Activated CD4-positive, CD25-positive, alpha-beta regulatory T cell treated with anti-CD3 and anti-CD28 coated beads, Interleukin-2, amount 50 U/mL, for 16 hours (primary cell): ENCODE results near the gene MDFI.

Experiments
- DNase-seq: peaks from one replicate; pipeline ENCODE4 v3.0.0-alpha.2; 2020; ENCODE audit warnings: low read depth, low spot score

Gene MDFI

GRCh38 chr6:41638002-41638934, at the start of gene MDFI:
Gene MDFI, plus strand, starts transcription at chr6:41638468. Its CDS starts 282 bp downstream, at chr6:41638750.
- no peak for DNase-seq

- DNase-seq = no peak
These were observed 49.0 kb upstream of the MDFI start for GRCh38 chr6:41589223-41589622.

- no peak for DNase-seq
These were observed 48.3 kb upstream of the MDFI start for GRCh38 chr6:41589636-41590622.

GRCh38 chr6:41591122-41591521, 47.1 kb upstream of the MDFI start:
- DNase-seq = no peak

- peak; percentile 62 for DNase-seq
These were observed 46.3 kb upstream of the MDFI start for GRCh38 chr6:41591859-41592502.

- DNase-seq = no peak
These were observed 44.9 kb upstream of the MDFI start for GRCh38 chr6:41593406-41593805.

- DNase-seq = no peak
These were observed 44.4 kb upstream of the MDFI start for GRCh38 chr6:41593839-41594238.

- DNase-seq = no peak
These were observed 43.9 kb upstream of the MDFI start for GRCh38 chr6:41594326-41594725.

- no peak for DNase-seq
These were observed 43.5 kb upstream of the MDFI start for GRCh38 chr6:41594766-41595165.

GRCh38 chr6:41595166-41595565, 43.1 kb upstream of the MDFI start:
- DNase-seq = no peak

- no peak for DNase-seq
These were observed 42.1 kb upstream of the MDFI start for GRCh38 chr6:41596096-41596685.

- DNase-seq = no peak
These were observed 41.5 kb upstream of the MDFI start for GRCh38 chr6:41596807-41597206.

- DNase-seq = no peak
These were observed 40.8 kb upstream of the MDFI start for GRCh38 chr6:41597246-41598000.

GRCh38 chr6:41598670-41599014, 39.6 kb upstream of the MDFI start:
- no peak for DNase-seq

GRCh38 chr6:41599015-41599851, 39.0 kb upstream of the MDFI start:
- DNase-seq = no peak

- DNase-seq = no peak
These were observed 38.3 kb upstream of the MDFI start for GRCh38 chr6:41599852-41600445.

GRCh38 chr6:41600499-41601247, 37.6 kb upstream of the MDFI start:
- DNase-seq = no peak

- DNase-seq = no peak
These were observed 37.1 kb upstream of the MDFI start for GRCh38 chr6:41601248-41601549.

- no peak for DNase-seq
These were observed 35.9 kb upstream of the MDFI start for GRCh38 chr6:41602422-41602743.
